HL-60 (cell line): ENCODE measurements around the gene CDIPT.
A peak's percentile ranks its signal among the peaks of the same experiment; 100 is the strongest.

ENCODE experiments used
- DNase-seq, 2 experiments: peaks; one replicate each; pipeline ENCODE4 v3.0.0-alpha.2; 2010 to 2020; ENCODE audit warnings: low read depth in 1 of 2, low spot score in 1 of 2
- H3K27ac ChIP-seq: fragments of 250-450 bp; sonication (Bioruptor Pico); replicated peaks from 2 replicates; pipeline ENCODE4 v1.5.1; 2020; ENCODE audit warnings: mild to moderate bottlenecking, moderate library complexity
- H3K27me3 ChIP-seq: fragments of 250-450 bp; sonication (Bioruptor Pico); 2 replicates; pipeline ENCODE4 v1.5.1; 2021; ENCODE audit warnings: mild to moderate bottlenecking, moderate library complexity; ENCODE audit not compliant: insufficient read depth, poor library complexity, severe bottlenecking
- H3K4me3 ChIP-seq: replicated peaks from 2 replicates; pipeline ENCODE4 v1.5.1; 2011; ENCODE audit warnings: mild to moderate bottlenecking, control low read depth, low read length; ENCODE audit not compliant: insufficient read depth
- CTCF ChIP-seq: IDR thresholded peaks from one replicate; pipeline ENCODE4 v1.5.1; 2011; ENCODE audit warnings: low read length, control low read depth, inconsistent platforms; ENCODE audit not compliant: insufficient read depth
- GABPA ChIP-seq: IDR thresholded peaks from 2 replicates; pipeline ENCODE4 v1.6.1; 2012; ENCODE audit warnings: low read depth
- POLR2AphosphoS5 ChIP-seq: IDR thresholded peaks from 2 replicates; pipeline ENCODE4 v1.6.1; 2012; ENCODE audit warnings: low read depth
- REST ChIP-seq: IDR thresholded peaks from 2 replicates; pipeline ENCODE4 v1.6.1; 2012; ENCODE audit warnings: low read depth; ENCODE audit not compliant: insufficient replicate concordance
- SPI1 ChIP-seq: IDR thresholded peaks from 2 replicates; pipeline ENCODE4 v1.6.1; 2012; ENCODE audit warnings: low read depth, mild to moderate bottlenecking, borderline replicate concordance

CDIPT gene

GRCh38 chr16:29881050-29881449, 18.0 kb upstream of the CDIPT start:
- no peak for DNase-seq
- Histone ChIP-seq H3K4me3 (no peak overlapping the region), H3K27ac (no peak overlapping the region), H3K27me3 (peaks cover 12% of the 10 kb centered on the region)
- TF ChIP-seq SPI1, result no peak
- no peak for TF ChIP-seq POLR2AphosphoS5
- no peak for TF ChIP-seq GABPA
- no peak for TF ChIP-seq REST
- no peak for TF ChIP-seq CTCF

- no peak overlapping the region for H3K4me3 ChIP-seq
- TF ChIP-seq POLR2AphosphoS5 (no peak), GABPA (no peak), SPI1 (no peak), REST (no peak), CTCF (no peak)
- peaks cover 18% of the 10 kb centered on the region for H3K27me3 ChIP-seq
- H3K27ac ChIP-seq, result no peak overlapping the region
- DNase-seq, result no peak
Observed at GRCh38 chr16:29878172-29878571, 15.1 kb upstream of the CDIPT start.

- peak in 1 of 2 experiments; percentile 19 for DNase-seq
- Histone ChIP-seq H3K4me3 (no peak overlapping the region), H3K27ac (no peak overlapping the region), H3K27me3 (peaks cover 18% of the 10 kb centered on the region)
- TF ChIP-seq REST (no peak), POLR2AphosphoS5 (no peak), GABPA (no peak), SPI1 (no peak), CTCF (no peak)
Observed at GRCh38 chr16:29877266-29877961, 14.4 kb upstream of the CDIPT start.
